Stimulated activated CD8-positive, alpha-beta memory T cell treated with anti-CD3 and anti-CD28 coated beads, Interleukin-15, amount 100 ng/mL, for 4 hours (primary cell): ENCODE data around the gene NRBP1.
"Not testable (repeated sequence)": the region's sequence is repeated elsewhere in the genome, so short reads cannot be mapped to it uniquely, and the experiment has no call there.

Experiments
- DNase-seq, 2 donors: peaks; one replicate each; pipeline ENCODE4 v3.0.0-alpha.2; 2020; ENCODE audit warnings: low read depth in 2 of 2

The NRBP1 gene

GRCh38 chr2:27421660-27422250, 6.7 kb upstream of the NRBP1 start:
- DNase-seq = no peak

GRCh38 chr2:27422958-27423357, 5.5 kb upstream of the NRBP1 start:
- DNase-seq = no peak

- DNase-seq = not testable (repeated sequence)
Observed at GRCh38 chr2:27425039-27425438, 3.4 kb upstream of the NRBP1 start.

GRCh38 chr2:27427863-27428212, 593 bp upstream of the NRBP1 start:
- DNase-seq = no peak

- peak; percentile 44 to 55 for DNase-seq
Observed at GRCh38 chr2:27428978-27429541, 629 bp downstream of the NRBP1 start.

- peak in 1 of 2 donors; percentile 32 for DNase-seq
Observed at GRCh38 chr2:27431395-27431794, 3.0 kb downstream of the NRBP1 start.

- no peak for DNase-seq
Observed at GRCh38 chr2:27435628-27436027, 7.2 kb downstream of the NRBP1 start.

- no peak for DNase-seq
Observed at GRCh38 chr2:27441226-27441926, 12.9 kb downstream of the NRBP1 start.

GRCh38 chr2:27441958-27442919, 13.8 kb downstream of the NRBP1 start, which contains the start of gene KRTCAP3:
Gene KRTCAP3 (plus strand): TSS chr2:27442381. CDS start chr2:27442413, 32 bp downstream.
- peak in 1 of 2 donors; percentile 7 for DNase-seq

GRCh38 chr2:27442920-27443282, 14.5 kb downstream of the NRBP1 start:
- DNase-seq = no peak

- no peak for DNase-seq
Observed at GRCh38 chr2:27445155-27445554, 16.7 kb downstream of the NRBP1 start.

GRCh38 chr2:27445615-27446014, 17.2 kb downstream of the NRBP1 start:
- no peak for DNase-seq

- no peak for DNase-seq
Observed at GRCh38 chr2:27446057-27446456, 17.6 kb downstream of the NRBP1 start.

GRCh38 chr2:27448381-27448780, 19.9 kb downstream of the NRBP1 start:
- no peak for DNase-seq

- DNase-seq = no peak
Observed at GRCh38 chr2:27451095-27451494, 22.7 kb downstream of the NRBP1 start.

GRCh38 chr2:27453968-27454367, 25.5 kb downstream of the NRBP1 start:
- DNase-seq = no peak

- DNase-seq = no peak
Observed at GRCh38 chr2:27461118-27461517, 32.7 kb downstream of the NRBP1 start.

- DNase-seq = no peak
Observed at GRCh38 chr2:27464443-27464842, 36.0 kb downstream of the NRBP1 start.

- no peak for DNase-seq
Observed at GRCh38 chr2:27471961-27472360, 43.5 kb downstream of the NRBP1 start.

- no peak for DNase-seq
Observed at GRCh38 chr2:27485496-27485895, 57.1 kb downstream of the NRBP1 start.

GRCh38 chr2:27489118-27489497, 60.7 kb downstream of the NRBP1 start:
- DNase-seq = no peak
